GM21825 (cell line): ENCODE data around the gene LRFN2.

ENCODE experiments used
- ATAC-seq: cut with Tn5 transposase; IDR thresholded peaks from one replicate; pipeline ENCODE4 v1.9.1; 2021; ENCODE audit warnings: mild to moderate bottlenecking, moderate library complexity; ENCODE audit not compliant: unreplicated experiment

The LRFN2 gene

DNA sequence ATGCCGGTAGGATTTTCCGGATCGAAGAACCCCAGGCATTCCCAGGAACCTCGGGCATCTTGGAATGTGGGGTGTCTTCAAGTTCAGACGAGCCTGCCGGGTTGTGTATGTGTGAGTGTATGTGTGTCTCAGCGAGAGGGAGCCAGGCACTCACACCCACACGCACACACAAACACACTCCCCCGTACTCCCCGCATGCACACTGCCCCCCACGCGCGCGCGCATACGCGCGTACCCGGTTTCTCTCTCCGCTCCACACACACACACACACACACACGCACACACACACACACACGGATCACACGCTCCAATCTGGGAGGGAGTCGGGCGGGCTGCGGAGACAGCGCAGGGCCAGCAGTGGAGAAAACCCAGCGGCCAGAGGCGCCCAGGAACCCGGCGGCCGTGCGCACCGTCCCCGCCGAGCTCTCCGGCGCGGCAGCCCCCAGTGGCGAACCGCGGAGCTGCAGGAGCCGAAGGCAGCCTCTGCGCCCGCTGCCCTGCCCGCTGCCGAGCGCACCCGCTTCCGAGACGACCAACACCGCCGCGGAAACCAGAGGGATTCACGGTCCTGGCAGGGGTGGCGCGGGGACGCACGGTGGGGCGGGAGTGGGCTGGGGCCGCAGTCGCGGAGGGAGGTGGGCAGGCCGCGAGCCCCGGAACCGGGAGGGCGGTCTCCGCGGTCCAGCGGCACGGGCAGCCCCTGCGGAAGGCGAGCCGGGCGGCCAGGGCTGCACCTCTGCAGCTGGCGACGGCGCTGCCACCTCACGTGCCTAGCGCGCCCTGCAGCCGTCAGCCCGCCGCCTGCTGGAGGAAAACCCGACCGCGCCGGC, at the start of gene LRFN2:
Gene LRFN2, minus strand, starts transcription at position 125 of the 830 bp plus-strand sequence.
- ATAC-seq, result peak; percentile 63

DNA sequence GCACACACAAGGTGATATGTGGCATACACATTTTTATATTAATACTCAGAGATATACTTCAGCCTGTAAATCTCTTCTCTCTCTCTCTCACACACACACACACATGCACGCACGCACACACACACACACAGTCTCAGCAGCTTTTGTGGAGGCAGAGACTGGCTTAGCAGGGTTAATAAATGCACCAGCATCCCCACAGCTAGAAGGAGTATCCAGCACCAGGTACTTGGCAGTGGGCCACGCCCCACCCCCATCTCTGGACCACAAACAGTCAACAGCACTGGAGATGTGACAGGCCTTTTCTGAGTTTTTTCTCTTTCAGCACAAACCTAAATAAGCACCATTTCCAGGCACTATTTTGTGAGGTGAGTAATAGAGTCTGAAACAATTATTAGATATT, 47.3 kb upstream of the LRFN2 start:
- ATAC-seq, result no peak

DNA sequence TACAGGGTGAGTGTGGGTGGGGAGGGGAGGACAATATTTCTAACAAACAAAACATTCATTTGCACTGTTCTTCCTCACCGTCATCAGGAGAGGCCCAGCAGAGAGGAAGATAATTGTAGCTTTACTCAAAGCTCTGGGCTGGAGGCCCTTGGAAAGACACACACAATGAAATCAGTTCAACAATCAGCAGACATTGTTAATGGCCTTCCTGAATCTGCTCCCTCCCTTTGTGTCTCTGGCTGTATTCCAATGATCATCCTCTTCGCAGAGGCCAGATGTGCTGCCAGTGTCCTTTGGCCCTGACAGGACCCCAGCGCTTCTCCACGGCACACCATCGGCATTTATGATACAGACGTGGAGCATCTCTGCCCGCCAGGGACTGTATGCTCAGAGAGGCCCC, 44.6 kb upstream of the LRFN2 start:
- ATAC-seq, result no peak

- no peak for ATAC-seq
Observed at GRCh38 chr6:40630488-40630887, 43.3 kb upstream of the LRFN2 start.

- ATAC-seq, result no peak
Observed at GRCh38 chr6:40630051-40630450, 42.9 kb upstream of the LRFN2 start.

- no peak for ATAC-seq
Observed at GRCh38 chr6:40629463-40629862, 42.3 kb upstream of the LRFN2 start.

DNA sequence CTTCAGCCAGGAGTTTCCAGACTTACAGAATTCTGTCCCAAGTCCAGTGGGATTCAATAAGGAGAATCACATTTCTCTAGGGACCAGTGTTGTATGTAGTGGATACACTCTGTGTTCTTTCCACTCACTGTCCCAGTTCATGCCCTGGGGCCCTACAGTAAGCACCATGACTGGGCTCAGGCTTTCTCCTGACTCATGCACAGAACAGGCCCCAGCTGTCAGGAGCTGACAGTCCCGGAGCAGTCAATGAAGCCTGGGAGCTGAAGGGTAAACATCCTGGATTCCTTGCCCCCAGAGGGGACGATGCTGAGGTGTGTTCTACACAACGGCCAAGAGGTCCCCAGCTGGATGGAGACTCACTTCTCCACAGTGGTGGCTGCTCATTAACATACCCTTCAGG, 40.2 kb upstream of the LRFN2 start:
- no peak for ATAC-seq

- ATAC-seq, result no peak
Observed at GRCh38 chr6:40626886-40627285, 39.7 kb upstream of the LRFN2 start.

DNA sequence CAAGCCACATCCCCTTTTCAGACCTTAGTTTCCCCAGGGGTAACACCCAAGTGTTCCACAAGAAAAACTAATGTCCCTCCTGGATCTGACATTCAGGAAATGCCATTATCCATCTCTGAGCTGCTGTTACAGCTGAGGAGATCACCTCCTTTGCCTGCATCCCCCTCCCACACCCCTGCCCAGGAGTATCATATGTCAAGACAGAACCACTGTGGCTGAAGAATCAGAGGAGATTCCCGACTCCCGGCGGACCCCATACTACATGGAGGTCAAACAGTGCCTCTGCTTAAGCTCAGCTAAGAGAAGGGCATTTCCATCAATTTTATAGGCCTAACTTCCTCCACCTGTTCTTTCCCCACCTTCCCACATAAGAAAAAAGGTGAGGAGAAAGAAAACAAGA, 36.8 kb upstream of the LRFN2 start:
- no peak for ATAC-seq

DNA sequence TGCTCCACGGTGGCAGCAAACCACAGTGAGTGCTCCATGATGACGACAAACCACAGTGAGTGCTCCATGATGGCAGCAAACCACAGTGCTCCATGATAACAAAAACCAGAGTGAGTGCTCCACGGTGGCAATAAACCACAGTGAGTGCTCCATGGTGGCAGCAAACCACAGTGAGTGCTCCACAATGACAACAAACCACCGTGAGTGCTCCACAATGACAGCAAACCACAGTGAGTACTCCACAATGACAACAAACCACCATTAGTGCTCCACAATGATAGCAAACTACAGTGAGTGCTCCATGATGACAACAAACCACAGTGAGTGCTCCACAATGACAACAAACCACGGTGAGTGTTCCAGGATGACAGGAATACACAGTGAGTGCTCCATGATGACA, 36.0 kb upstream of the LRFN2 start:
- ATAC-seq, result no peak

DNA sequence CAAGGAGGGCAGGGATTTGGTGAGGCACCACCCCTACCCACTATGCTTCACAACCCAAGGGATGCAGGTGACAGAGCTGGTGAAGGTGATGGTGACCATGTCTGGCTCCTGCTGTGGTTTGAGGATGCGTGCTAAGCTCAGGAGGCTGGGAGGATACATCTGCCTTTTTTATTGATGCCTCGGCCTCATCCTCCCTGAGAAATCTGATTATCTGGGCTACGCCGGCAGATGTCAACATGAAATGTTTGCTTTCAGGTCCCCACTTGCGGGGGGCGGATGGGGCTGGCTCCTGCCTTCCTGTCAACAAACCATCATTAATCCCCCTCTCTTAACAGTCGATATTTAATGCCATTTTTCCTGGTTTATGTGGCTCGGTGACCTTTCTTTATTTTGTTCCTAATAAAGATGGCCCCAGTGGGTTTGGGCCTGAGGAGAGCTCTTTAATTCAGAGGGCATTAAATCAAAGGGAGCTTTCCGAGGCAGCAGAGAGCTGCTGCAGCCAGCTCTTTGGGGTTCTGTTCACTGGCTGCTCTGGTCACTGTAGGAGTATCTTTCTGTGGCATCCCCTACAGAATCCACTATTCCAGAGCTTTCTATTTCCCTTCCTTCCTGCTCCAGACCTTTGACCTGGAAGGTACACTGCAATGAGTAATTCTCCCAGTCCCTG, 33.5 kb upstream of the LRFN2 start:
- no peak for ATAC-seq

DNA sequence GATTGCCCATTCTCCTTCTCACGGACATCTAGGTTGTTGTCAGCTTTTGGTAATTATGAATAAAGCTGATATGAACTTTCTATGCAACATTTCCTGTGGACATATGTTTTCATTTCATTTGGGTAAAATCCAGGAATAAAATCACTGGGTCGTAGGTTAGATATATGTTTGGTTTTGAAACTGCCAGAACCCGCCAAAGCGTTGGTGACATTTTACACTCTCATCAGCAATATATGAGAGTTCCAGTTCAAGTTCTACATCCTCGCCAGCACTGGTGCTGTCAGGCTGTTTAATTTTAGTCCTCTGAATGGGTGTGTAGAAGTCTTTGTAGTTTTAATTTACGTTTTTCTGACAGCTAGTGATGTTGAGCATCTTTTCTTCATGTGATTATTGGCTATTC, 27.5 kb upstream of the LRFN2 start:
- no peak for ATAC-seq

GRCh38 chr6:40611912-40612311, 24.7 kb upstream of the LRFN2 start:
- no peak for ATAC-seq

DNA sequence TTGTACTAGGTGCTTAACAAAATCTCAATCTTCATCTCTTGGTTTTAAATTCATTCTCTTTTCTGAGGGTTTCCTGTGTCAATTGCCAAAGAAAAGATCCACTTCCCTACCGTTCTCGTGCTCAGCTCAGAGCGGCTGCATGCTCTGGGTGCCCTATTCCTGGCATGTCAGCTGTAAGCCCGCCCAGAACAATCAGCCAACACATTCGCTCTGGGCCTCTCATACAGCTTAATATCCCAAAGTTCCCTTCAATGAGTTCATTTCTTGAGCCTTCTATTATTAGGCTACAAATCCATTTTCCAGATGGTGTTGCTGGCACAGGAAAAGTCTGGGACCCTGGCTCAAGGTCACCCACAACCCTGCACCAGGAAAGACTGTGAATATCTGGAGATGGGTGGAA, 24.3 kb upstream of the LRFN2 start:
- no peak for ATAC-seq

DNA sequence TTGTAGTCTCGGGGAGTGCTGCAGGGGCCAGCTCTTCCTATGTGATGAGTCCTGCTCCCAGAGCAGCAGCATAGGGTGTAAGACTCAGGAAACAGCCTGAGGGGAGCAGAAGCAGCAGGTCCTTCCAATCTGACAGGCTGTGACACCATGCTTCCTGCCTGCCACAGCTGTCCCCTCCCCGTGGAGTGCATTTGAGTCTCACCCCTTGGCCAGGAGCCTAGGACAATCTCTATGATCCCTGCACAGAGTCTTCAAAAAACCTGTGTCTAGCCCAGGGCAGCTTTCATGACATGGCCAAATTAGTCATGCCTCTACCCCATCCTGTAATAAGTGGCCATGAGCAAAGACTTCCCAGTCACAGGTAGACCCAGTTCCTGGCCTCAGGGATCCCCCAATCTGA, 23.1 kb upstream of the LRFN2 start:
- no peak for ATAC-seq

DNA sequence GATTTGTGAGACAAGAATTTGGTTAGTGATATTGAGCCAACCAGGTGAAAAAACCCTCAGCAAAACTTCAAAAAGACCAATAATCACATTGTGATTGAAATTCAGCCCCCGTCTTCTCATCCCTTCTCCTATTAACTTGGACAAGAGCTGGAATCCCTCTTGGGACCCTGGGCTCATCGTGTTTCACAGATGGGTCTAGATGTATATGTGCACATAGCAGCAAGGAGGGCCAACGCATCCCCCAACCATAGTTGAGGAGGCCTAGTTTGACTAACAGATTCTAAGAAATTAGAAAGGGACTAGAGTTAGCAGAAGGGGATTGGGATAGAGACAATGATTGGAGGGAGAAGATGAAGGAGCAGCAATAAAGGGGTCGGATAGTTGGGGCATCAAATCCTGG, 19.8 kb upstream of the LRFN2 start:
- no peak for ATAC-seq

DNA sequence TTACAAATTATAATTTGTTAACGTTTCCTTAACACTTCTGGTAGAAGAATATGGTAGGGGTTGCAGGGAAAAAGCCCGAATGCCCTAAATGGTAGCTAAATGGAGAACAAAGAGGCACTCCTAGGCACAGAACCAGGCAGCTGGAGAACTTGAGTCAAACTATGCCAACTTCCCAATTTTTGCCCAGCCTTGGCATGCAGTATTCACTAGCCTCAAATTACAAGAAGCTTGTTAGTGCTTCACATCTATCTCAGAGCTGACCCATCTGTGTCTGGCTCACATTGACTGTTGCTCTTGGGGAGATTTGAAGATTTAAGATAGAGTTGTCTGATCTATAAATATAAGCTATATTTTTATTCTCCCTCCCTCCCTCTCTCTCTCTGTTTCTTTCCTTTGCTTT, 19.4 kb upstream of the LRFN2 start:
- ATAC-seq, result no peak

- no peak for ATAC-seq
Observed at GRCh38 chr6:40604082-40604481, 16.9 kb upstream of the LRFN2 start.

DNA sequence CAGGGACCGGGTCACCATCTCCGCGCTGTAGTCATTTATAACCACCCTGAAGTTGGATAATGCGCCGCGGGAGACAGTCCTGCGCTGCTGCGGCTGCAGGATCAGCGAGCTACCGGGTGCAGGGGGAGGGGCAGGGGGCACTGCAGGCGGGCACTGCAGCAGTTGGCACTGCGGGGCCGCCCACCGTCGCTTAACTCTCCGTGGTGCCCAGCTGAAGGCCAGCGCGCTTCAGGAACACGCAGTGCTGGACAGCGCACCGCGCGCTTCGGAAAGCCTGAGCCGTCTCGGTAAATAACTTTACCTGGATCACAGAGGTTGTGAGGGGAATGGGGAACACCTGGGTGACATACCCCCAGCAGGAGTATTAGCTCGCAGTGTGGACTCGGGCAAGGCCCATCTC, 12.4 kb upstream of the LRFN2 start:
- ATAC-seq, result no peak

DNA sequence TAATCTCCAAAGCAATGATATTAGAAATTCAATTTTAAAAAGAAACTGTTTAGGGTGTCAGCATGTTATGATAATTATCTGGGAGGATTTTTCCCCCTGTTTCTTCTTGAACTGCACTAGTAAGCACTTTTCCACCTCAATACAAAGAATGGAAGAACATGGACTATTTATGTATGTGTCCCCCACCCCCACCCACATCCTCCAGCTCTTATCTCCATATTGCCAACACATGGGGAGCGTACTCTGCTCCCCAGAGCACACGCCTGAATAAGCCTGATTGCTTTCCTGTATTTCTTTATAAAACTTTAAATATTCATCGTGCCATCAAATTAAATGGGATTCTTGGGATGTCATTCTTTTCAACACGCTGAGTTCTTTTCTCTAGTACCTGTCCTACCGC, 11.4 kb upstream of the LRFN2 start:
- no peak for ATAC-seq

GRCh38 chr6:40597301-40597700, 10.1 kb upstream of the LRFN2 start:
- ATAC-seq, result no peak

- ATAC-seq, result no peak
Observed at GRCh38 chr6:40588480-40588879, 1.3 kb upstream of the LRFN2 start.

DNA sequence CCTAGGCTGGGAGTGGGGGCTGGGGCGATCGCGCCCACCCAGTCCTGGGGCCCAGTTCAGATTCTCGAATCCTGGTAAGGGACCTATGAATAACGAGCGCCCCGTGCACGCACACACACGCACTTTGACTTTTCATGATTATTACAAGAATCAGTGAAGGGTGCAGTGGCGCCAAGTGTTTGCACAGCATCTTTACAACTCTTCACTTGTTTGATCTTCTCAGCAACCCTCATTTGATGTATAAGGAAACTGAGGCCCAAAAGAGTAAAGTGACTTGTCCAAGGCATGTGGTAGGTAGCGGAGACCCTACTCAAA, 863 bp upstream of the LRFN2 start:
- ATAC-seq, result no peak
